GM12874 (cell line): ENCODE results near the gene SBF2.
A peak's percentile ranks its signal among the peaks of the same experiment; 100 is the strongest.

ENCODE experiments used
- TF ChIP-seq, protein P1 (sequence below): IDR thresholded peaks from 2 replicates; pipeline ENCODE4 v1.5.1; 2011; ENCODE audit warnings: low read depth, mild to moderate bottlenecking, control low read depth, low read length, moderate library complexity; ENCODE audit not compliant: insufficient read depth

The SBF2 gene

DNA sequence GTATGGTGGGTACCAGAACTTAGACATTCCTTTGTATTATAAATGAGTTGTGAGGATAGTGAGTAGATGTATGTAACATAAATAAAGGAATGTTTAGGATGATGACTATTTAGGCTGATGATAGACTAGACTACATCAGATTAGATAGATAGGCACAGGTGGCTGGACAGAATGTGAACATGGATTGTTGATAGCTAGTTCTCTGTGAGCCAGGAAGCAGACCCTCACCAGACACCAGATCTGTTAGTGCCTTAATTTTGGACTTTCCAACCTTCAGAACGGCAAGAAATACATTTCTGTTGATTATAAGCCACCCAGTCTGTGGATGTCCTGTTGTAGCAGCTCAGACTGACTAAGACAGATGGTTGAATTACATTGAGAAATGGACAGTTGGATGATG lies 530.7 kb downstream of the SBF2 start:
- TF ChIP-seq, protein P1, sequence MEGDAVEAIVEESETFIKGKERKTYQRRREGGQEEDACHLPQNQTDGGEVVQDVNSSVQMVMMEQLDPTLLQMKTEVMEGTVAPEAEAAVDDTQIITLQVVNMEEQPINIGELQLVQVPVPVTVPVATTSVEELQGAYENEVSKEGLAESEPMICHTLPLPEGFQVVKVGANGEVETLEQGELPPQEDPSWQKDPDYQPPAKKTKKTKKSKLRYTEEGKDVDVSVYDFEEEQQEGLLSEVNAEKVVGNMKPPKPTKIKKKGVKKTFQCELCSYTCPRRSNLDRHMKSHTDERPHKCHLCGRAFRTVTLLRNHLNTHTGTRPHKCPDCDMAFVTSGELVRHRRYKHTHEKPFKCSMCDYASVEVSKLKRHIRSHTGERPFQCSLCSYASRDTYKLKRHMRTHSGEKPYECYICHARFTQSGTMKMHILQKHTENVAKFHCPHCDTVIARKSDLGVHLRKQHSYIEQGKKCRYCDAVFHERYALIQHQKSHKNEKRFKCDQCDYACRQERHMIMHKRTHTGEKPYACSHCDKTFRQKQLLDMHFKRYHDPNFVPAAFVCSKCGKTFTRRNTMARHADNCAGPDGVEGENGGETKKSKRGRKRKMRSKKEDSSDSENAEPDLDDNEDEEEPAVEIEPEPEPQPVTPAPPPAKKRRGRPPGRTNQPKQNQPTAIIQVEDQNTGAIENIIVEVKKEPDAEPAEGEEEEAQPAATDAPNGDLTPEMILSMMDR = no peak

DNA sequence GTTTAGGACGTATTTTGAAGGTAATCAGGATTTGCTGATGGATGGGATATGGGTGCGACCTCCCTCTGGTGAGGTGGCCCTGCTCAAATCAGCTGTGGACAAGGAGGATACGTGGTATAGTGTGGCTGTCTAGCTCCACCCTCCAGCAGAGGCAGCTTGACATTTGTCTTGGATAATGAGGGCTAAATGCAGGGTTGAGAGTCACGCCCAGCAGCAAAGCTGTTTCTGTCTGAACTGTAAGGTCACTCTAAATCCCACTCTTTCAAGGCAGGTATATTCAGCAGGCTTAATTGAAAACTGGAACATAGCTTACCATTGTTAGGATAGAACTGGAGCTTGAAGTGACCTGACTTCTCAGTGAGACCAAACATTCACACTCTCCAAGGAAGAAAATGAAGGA lies 531.5 kb downstream of the SBF2 start:
- TF ChIP-seq, protein P1 = no peak

DNA sequence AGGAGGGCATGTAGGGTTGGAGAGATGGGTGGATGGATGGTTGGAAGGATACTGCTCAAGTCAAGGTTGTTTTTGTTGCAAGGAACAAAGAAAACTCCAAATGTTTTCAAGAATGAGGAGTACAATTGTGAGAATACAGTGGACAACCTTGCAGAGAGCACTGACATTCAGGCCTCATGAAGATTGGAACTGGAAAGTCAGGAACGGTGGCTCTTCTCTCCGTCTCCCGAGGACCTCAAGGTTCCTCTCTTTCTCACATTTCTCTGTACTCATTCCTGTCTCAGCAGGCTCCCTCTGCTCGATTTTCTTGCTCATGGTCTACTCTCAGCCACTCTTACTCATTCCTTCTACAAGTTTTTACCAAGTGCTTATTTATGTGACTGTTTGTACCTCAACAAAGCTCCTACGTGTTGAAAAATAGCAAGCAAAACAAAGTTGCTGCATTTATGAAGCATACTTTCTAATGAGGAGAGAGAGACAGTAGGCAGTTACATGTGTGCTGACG lies 532.5 kb downstream of the SBF2 start:
- TF ChIP-seq, protein P1 = no peak

DNA sequence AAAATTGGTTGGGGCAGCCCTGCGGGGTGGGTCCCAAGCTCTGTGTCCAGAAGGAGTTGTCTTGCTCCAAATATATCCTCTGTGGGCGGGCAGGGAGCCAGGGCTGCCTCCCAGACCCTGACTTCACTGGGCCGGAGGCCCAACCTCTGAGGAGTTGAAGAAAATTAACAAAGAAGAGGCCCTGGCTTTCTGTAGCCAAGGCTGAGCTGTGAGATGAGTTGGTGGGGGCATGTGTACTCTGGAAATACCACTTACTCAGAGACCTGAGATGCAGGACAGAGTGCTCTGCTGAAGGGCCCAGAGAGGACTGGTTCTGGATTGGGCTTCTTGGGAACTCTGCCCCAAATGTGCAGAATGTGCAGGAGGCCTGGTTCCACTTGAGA lies 533.8 kb downstream of the SBF2 start:
- TF ChIP-seq, protein P1 = no peak

DNA sequence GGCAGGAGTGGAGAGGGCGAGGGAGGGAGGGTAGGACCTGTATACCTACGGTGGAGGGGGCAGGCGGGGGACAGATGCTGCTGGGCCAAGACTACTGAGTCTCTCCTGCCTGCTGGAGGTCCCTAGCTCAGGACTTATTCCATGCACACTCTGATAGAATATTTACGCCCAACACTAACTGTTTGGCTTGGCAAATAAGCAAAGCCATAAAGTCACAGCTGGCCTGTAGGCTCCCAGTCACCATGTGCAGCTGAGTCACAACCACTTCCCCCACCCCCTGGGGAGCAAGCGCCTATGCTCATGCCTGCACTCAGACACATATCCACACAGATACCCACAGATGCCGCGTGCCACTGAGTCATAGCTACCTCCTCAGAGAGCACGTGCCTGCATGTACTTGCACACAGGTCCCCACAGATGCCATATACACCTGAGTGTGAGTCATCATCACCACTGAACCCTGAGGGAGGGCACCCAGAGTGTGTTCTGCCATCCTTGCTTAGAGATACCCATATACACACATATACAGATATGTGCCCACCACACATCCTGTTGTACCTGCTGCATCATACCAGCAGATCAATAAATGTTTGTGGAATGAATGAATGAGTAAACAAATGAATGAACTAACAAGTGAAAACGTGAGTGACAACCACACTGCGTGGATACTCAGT lies 534.4 kb downstream of the SBF2 start:
- TF ChIP-seq, protein P1 = no peak

DNA sequence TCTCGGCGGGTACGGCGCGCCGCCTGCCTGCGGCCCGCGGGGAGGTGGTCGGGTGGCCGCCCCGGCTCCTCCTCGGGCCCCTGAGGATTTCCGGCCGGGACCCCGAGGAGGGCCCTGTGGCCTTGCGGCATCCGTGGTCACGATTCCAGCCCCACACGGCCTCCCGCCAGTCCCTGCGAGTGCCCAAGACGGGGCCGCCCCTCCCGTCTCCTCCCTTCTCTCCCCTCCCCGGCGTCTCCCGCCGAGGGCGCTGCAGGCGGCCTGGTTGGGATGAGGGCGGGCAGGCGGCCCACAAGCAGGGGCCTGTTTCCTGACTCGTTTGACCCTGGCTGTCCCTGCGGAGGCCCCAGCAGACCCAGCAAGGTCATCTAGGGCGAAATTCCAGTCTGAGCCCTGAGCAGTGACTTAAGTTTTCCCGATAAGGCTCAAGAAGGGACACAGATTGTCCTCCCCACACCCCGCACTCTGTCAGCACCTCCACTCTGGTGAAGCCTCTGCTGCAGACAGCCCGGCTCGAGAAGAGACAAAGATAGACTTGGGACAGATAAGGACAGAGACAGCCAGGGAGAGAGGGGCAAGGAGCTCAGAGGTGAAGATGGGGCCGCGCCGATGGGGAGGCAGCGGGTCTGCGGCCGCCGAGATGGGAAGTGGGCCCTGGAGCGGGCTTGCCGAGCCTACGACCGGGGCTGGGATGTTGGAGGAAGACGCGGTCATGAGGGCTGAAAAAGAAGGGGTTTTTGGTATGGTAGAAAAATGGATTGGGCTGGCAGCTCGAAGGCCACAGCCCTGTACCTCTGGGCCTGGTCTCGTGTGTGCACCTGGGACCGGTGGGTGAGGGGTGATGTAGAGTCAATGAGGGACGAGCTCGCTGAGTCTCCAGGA lies 535.1 kb downstream of the SBF2 start:
- TF ChIP-seq, protein P1 = no peak

DNA sequence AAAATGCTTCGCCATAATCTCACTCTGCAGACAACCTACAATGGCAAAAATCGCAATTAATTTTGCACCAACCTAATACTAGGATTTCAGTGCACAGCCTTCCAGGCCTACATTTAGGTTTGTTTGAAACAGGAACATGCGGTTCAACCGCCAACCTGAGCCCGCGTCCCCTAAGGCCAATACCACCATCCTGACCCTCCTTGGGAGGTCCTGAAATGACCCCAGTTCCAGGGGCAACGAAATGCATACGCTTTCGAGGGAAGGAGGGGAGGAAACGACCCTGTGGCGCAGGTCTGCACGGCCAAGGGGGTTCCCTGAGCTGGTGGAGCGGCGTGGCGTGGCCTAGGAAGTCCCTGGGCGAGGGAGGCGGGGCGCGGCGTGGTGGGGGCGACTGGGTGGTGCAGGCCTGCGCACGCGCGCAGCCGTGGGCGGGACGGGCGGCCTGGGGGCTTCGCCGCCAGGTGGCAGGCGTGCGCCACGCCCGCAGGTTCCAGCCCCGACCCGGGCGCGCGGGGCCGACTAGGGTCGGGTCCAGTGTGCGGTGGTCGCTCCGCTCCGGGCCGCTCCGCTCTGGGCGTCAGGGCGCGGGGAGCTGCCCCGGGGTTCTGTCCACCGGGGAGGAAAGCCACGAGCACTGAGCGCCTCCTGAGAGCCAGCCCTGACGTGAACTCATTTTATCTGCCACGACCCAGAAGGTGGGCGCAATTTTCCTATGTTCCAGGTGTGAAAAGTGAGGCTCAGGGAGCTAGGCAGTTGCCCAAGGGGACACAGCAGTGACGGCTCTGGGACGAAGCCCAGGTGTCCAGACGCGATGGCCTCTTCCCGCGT lies 536.0 kb downstream of the SBF2 start:
- TF ChIP-seq, protein P1 = peak; percentile 93
